Coronary artery (tissue), 2 donors: ENCODE data around the gene ATP6V1E1.
"Not testable (repeated sequence)": the region's sequence is repeated elsewhere in the genome, so short reads cannot be mapped to it uniquely, and the experiment has no call there.

Experiments used
- DNase-seq: peaks from one replicate; pipeline ENCODE4 v3.0.0-alpha.2; 2017; ENCODE audit warnings: low spot score
- H3K27ac ChIP-seq, 2 donors: fragments of 200-600 bp; sonication (generic); one replicate each; pipeline ENCODE4 v1.5.1; 2016 to 2019
- H3K4me3 ChIP-seq: fragments of 200-600 bp; sonication (generic); 2 replicates; pipeline ENCODE4 v1.5.1; 2016; ENCODE audit warnings: mild to moderate bottlenecking, moderate library complexity
- CTCF ChIP-seq: fragments of 200-600 bp; sonication (generic); IDR thresholded peaks from one replicate; pipeline ENCODE4 v1.5.1; 2019; ENCODE audit warnings: antibody characterized with exemption

The ATP6V1E1 gene

GRCh38 chr22:17575681-17576080 lies 52.9 kb downstream of the ATP6V1E1 start:
- Histone ChIP-seq H3K27ac (no peak overlapping the region), H3K4me3 (no peak overlapping the region)
- DNase-seq: no peak
- TF ChIP-seq CTCF: no peak

- TF ChIP-seq CTCF: no peak
- H3K27ac ChIP-seq: no peak overlapping the region
- no peak for DNase-seq
- H3K4me3 ChIP-seq: no peak overlapping the region
Measured at GRCh38 chr22:17575151-17575550, 53.4 kb downstream of the ATP6V1E1 start.

- peak overlapping the region; percentile 85 to 97 for H3K27ac ChIP-seq
- peak overlapping the region; percentile 69 for H3K4me3 ChIP-seq
- peak; percentile 97 for DNase-seq
- no peak for TF ChIP-seq CTCF
Measured at GRCh38 chr22:17570851-17571631, 57.5 kb downstream of the ATP6V1E1 start.

- Histone ChIP-seq H3K4me3 (peak overlapping the region; percentile 69), H3K27ac (peak overlapping the region; percentile 85 to 97)
- DNase-seq: no peak
- no peak for TF ChIP-seq CTCF
Measured at GRCh38 chr22:17569971-17570511, 58.5 kb downstream of the ATP6V1E1 start.

- no peak for TF ChIP-seq CTCF
- no peak for DNase-seq
- Histone ChIP-seq H3K4me3 (no peak overlapping the region), H3K27ac (no peak overlapping the region)
Measured at GRCh38 chr22:17566776-17567175, 61.8 kb downstream of the ATP6V1E1 start.

- DNase-seq, H3K27ac ChIP-seq, H3K4me3 ChIP-seq: not testable (repeated sequence)
Measured at GRCh38 chr22:17566016-17566687, 62.4 kb downstream of the ATP6V1E1 start.

GRCh38 chr22:17563936-17564391 lies 64.6 kb downstream of the ATP6V1E1 start:
- Histone ChIP-seq H3K27ac (peak overlapping the region in 1 of 2 donors; percentile 81), H3K4me3 (peak overlapping the region; percentile 36)
- no peak for DNase-seq
- no peak for TF ChIP-seq CTCF
